Tongue (tissue), 2 donors: ENCODE measurements around the gene THEMIS. TPM values are rescaled to one million over a fixed set of nuclear protein-coding genes. Genes with fewer than 3 reads are reported as not detected.
A peak's percentile ranks its signal among the peaks of the same experiment; 100 is the strongest.
"Not testable (repeated sequence)": the region's sequence is repeated elsewhere in the genome, so short reads cannot be mapped to it uniquely, and the experiment has no call there.

ENCODE experiments used
- DNase-seq: peaks from one replicate; pipeline ENCODE4 v3.0.0-alpha.2; 2015
- total RNA-seq: library from RNA; depleted of rRNA; stranded (reverse); fragments of >200 nt; gene quantifications from one replicate; pipeline ENCODE4 v1.2.3, GENCODE V29; 2014

The THEMIS gene
- total RNA-seq, 1 donor from 2014 or later: not detected

- DNase-seq: no peak
Observed at GRCh38 chr6:127794405-127794804, 106.5 kb downstream of the THEMIS start.

GRCh38 chr6:127793396-127793795 is 107.5 kb downstream of the THEMIS start:
- DNase-seq: no peak

DNA sequence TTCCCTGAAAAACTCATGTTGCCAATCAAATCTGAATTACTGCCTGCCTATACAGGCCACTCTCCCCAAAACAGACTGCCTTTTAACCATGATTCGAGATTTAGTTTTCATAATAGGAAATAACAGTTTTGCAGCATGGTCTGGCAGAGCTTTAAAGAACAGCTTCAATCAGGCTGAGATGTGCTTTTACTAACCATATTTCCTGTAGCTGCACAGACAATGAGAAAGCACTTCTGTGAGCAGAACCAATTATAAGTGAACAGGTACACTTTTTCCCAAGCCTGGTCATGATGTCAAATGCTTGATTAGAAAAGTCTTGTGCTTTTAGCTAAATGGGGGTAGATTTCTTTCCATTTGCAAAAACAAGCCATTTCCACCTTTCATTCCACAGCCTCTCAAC is 108.2 kb downstream of the THEMIS start:
- DNase-seq: no peak

DNA sequence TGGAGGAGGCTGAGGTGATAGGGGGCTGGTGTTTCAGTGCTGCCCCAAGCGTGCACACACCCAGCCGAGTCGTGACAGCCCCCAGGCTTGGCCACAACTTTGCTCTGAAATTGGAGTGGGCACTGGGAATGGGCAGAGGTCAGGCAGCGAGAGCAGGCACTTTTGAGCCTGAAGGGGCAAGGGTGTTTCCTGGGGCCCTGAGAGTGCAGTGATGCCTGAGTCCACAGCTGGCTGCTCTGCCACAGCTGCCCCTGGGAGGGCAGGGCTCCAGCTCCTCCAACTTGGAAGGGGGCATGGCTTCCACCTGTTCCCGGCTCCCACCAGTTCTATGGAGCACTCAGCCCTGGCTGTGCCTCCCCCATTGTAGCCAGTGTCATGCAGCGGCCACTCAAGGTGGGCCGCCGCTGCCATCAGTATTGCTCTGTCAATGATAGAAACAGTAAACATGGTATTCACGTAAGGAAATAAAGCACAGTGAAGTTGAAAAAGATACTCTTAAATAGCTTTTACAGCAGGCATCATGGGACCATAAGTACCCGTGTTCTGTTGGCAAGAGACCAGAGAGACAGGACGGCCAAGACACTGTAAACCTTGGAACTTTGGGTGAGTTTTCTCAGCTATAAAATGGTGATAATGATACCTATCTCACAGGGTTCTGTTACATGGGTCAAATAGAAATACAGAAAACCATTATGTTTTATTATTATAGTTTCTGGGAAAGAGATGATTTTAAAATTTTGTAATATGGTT is 108.9 kb downstream of the THEMIS start:
- DNase-seq: no peak

DNA sequence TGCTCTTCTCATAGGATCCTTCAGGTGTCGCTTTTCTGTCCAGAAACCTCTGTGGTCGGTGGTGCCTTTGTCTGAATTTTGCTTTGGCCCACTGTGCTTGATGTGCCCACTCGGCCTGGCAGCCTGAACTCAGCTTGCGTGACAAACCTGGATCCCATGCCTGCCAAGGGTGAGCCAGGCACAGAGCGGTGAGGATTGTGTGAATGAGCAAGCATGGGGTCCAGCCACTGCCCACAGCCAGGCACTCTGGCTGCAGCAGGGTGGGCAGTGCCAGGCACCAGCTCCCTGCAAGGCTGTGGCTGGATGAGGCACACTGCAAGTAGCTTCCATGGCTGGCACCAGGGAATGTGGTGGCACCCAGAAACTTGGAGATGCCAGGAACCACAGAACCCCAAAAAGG is 110.3 kb downstream of the THEMIS start:
- DNase-seq: no peak

- DNase-seq: no peak
Observed at GRCh38 chr6:127786109-127786508, 114.7 kb downstream of the THEMIS start.

GRCh38 chr6:127784468-127784867 is 116.4 kb downstream of the THEMIS start:
- no peak for DNase-seq

- DNase-seq: not testable (repeated sequence)
Observed at GRCh38 chr6:127781636-127782272, 119.1 kb downstream of the THEMIS start.

DNA sequence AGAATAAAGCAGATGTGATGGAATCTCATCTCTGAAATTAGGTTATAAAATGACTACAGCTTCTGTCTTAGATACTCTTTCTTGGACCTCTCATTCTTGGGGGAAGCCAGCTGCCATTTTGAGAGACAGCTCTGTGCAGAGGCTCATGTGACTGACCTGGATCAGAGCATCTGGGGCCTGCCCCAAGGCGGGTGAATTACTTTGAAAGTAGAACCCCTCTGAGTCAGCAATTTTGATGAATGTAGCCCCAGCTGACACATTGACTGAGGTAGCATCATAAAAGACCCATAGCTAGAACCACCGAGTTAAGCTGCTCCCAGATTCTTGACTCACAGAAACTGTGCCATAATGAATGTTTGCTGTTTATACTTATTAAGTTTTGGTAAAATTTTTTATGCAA is 124.5 kb downstream of the THEMIS start:
- no peak for DNase-seq

- no peak for DNase-seq
Observed at GRCh38 chr6:127775371-127775770, 125.5 kb downstream of the THEMIS start.

DNA sequence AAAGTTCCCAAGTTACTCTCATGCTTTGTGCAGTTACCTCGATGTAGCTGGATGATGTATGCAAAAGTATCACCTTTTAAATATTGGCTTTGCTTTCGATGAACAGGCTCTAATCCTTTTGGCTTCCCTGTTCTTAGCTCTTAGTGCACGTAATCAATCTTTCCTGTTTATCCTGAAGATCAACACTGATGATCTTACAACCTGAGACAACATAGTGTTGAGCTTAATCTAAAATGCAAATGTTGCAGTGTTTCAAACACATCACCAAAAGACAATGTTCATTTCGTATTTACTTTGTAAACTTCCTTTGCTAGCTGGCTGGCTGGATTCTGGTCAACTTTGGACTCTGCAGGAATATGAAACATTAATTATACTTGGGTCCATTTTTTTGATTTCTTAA is 132.1 kb downstream of the THEMIS start:
- DNase-seq: no peak

- no peak for DNase-seq
Observed at GRCh38 chr6:127768223-127768622, 132.6 kb downstream of the THEMIS start.

DNA sequence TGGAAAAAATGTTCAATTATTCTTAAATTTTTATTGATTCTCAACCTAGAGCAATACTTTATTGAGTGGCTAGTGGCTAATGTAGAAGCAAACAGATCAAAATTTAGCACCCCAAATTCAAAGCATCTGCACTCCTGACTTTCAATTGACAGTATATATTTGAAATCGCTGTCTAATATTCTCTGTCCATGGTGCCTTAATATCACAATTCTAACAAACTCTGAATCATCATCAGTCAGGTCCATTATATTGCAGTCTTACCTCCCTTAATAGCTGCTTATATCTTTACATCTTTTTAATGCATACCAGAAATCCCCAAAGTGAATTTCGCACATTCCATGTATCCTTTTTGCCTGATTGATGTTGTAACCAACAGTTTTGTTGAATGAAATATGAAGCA is 134.9 kb downstream of the THEMIS start:
- no peak for DNase-seq

GRCh38 chr6:127762284-127762683 is 138.6 kb downstream of the THEMIS start:
- DNase-seq: no peak

DNA sequence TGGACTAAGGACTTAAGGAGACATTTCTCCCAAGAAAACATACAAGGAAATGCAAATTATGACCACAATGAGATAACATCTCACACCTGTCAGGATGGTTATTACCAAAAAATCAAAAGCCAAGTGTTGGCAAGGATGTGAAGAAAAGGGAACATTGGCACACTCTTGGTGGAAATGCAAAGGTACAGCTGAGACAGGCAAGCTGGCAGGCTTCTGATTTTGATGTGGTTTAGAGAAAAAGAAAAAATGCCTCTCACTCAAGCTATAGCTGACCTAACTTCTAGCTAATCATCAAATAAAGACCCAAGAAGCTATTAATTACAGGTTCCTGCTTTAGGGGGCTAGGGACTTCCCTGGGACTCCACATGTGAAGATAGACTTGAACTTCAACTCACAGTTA is 139.8 kb downstream of the THEMIS start:
- DNase-seq: no peak

- DNase-seq: no peak
Observed at GRCh38 chr6:127749095-127749494, 151.8 kb downstream of the THEMIS start.

GRCh38 chr6:127748290-127748689 is 152.6 kb downstream of the THEMIS start:
- no peak for DNase-seq

DNA sequence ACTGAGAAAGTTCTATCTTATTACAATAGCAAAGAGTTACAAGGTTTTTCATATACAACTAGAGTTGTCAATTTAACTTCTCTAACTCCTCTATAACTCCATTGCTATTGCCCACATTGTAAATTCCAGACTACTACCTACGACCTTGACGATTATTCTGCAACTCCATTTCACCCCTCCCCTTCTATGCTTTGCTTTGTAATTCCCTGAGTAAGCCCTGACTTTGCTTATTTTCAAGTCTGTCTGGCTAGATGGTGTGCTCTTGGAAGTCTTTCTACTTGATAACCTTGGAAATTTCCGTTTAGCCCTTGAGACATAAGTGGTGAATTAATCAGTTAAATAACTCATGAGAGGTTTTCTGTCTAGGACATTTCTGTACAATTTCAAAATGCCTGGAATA is 162.4 kb downstream of the THEMIS start:
- DNase-seq: no peak

DNA sequence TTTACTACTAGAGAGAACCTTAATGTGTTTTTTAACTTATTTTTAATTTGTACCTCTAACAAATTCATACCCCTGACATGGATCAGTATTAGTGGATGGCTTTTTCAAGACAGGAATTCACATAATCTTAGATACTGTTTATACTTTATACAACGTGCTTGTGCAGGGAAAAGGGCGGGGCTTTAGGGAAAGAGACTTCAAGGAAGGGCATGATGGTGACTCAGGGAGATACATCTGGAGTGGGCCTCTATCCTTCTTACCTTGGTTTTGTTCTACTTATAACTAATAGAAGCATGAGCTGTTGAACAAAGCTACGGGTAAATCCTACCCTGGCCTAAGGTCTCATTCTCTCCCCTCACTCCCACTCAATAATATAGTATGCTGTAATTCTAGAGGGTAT is 163.1 kb downstream of the THEMIS start:
- DNase-seq: no peak

GRCh38 chr6:127737009-127737486 is 163.8 kb downstream of the THEMIS start:
- peak; percentile 86 for DNase-seq

GRCh38 chr6:127732927-127733326 is 167.9 kb downstream of the THEMIS start:
- no peak for DNase-seq

- no peak for DNase-seq
Observed at GRCh38 chr6:127727260-127727953, 173.5 kb downstream of the THEMIS start.

DNA sequence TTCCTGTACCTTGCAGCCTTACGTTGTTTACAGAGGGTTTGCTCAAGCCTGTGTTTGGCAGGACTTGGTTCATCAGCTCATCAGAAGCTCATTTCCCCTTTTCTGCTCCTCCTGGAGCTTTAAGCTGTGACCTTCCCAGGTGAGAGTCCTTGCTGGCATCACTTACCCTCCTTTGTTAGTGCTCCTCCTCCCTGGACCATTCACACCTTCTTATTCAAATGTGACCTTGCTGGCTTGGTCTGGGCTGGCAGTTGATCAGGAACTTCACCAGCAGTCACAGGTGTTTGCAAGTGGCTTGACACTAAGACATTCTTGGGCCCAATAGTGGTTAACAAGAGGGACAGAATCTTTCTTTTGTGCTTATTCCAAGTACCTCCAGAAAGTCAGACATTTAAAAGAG is 175.0 kb downstream of the THEMIS start:
- no peak for DNase-seq
